Fibroblast of lung (primary cell): ENCODE results near the gene SMAP1.

Experiments used
- EZH2 ChIP-seq: IDR thresholded peaks from 2 replicates; pipeline ENCODE4 v1.5.1; 2012; ENCODE audit warnings: low read length, control low read depth, mild to moderate bottlenecking; ENCODE audit errors: missing control alignments
- TF ChIP-seq, protein P1 (sequence below), 2 donors: IDR thresholded peaks in 1 of 2; conservative IDR thresholded peaks in 1 of 2; 1 replicate in 1 of 2; 2 replicates in 1 of 2; pipeline ENCODE4 v1.5.1; 2011 to 2012; ENCODE audit warnings: low read length in 2 of 2, control low read depth in 1 of 2, inconsistent platforms in 1 of 2, low read depth in 1 of 2, mild to moderate bottlenecking in 1 of 2

DNA sequence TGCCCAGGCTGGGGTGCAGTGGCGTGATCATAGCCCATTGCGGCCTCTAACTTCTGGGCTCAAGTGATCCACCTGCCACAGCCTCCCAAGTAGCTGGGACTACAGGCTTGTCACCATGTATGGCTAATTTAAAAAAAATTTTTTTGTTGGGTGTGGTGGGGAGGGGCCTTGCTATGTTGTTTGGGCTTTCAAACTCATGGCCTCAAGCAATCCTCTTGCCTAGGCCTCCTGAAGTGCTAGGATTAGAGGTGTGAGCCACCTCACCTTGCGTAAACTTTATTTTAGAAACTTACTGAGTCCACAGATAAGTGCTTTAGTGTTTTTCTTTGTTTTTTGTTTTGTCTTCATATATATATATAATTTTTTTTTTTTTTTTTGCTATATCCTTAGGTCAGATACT lies 9.1 kb downstream of the SMAP1 start:
- TF ChIP-seq, protein P1, sequence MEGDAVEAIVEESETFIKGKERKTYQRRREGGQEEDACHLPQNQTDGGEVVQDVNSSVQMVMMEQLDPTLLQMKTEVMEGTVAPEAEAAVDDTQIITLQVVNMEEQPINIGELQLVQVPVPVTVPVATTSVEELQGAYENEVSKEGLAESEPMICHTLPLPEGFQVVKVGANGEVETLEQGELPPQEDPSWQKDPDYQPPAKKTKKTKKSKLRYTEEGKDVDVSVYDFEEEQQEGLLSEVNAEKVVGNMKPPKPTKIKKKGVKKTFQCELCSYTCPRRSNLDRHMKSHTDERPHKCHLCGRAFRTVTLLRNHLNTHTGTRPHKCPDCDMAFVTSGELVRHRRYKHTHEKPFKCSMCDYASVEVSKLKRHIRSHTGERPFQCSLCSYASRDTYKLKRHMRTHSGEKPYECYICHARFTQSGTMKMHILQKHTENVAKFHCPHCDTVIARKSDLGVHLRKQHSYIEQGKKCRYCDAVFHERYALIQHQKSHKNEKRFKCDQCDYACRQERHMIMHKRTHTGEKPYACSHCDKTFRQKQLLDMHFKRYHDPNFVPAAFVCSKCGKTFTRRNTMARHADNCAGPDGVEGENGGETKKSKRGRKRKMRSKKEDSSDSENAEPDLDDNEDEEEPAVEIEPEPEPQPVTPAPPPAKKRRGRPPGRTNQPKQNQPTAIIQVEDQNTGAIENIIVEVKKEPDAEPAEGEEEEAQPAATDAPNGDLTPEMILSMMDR (conservative IDR thresholded peaks at IDR 0.05 in 1 of 2, IDR thresholded peaks at IDR 0.05 in 1 of 2; ENCODE audit: low read depth in 1 of 2, low read length in 2 of 2), result no peak
- TF ChIP-seq EZH2, result no peak
